SU-DHL-6 (cell line): Measurements from ENCODE around the gene SPTBN5.

Source experiments
- CTCF ChIP-seq: fragments of 200-600 bp; sonication (generic); IDR thresholded peaks from one replicate; pipeline ENCODE4 v1.5.1; 2017; ENCODE audit warnings: antibody characterized with exemption, mild to moderate bottlenecking, low read length, moderate library complexity; ENCODE audit not compliant: insufficient read depth, poor library complexity, severe bottlenecking
- EZH2phosphoT487 ChIP-seq: fragments of 200-600 bp; sonication (generic), shearing (Covaris generic); conservative IDR thresholded peaks from 2 replicates; pipeline ENCODE4 v1.6.1; 2018; ENCODE audit warnings: mild to moderate bottlenecking, antibody characterized with exemption, low read length, moderate library complexity, mixed read lengths

DNA sequence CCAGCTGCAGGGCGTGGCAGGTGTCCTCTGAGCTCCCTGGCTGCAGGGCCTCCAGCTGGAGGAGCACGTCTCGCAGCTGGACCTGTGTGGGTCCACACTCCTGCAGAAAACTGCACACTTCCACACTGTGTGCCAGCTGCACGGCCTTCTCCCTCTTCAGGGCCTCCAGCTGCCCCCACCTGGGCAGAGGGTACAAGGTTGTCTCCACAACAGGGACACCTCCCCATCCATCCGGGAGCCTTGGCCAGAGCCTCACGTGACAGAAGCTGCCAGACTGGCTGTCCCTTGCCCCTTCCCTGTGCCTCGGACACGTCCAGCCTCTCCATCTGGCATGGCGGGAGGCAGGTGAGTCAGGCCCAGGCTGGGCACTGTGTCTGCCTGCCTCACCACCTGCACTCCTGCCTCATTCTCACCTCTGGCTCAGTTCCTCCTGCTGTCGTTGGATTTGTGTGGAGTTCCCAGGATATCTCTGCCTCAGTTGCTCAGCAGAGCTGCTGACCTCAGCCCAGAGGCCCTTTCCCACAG lies 14.5 kb downstream of the SPTBN5 start:
- no peak for TF ChIP-seq CTCF
- TF ChIP-seq EZH2phosphoT487: no peak
